ENCODE measurements around the gene KRT36.

DNA sequence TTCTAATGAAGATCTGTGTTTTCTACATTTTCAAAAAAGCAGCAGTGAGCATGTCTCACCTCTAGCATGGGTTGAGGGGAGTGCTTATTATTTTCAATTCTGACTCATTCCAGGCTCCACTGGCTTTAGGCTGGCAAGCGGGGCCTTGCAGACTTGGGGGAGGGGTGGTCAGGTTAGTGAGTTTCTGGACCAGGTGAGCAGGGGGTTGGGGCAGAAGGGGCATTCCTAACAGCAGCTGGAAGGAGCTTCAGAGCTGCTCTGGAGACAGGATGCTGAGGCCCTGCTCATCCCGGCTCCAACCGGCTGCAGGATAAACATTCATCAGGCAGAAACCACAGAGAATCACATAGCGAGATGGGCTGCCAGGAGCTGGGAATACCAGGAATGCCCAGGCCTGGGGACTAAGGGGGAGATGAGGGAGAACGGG, 48.9 kb upstream of the KRT36 start:
- TF ChIP-seq, protein P1, sequence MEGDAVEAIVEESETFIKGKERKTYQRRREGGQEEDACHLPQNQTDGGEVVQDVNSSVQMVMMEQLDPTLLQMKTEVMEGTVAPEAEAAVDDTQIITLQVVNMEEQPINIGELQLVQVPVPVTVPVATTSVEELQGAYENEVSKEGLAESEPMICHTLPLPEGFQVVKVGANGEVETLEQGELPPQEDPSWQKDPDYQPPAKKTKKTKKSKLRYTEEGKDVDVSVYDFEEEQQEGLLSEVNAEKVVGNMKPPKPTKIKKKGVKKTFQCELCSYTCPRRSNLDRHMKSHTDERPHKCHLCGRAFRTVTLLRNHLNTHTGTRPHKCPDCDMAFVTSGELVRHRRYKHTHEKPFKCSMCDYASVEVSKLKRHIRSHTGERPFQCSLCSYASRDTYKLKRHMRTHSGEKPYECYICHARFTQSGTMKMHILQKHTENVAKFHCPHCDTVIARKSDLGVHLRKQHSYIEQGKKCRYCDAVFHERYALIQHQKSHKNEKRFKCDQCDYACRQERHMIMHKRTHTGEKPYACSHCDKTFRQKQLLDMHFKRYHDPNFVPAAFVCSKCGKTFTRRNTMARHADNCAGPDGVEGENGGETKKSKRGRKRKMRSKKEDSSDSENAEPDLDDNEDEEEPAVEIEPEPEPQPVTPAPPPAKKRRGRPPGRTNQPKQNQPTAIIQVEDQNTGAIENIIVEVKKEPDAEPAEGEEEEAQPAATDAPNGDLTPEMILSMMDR (conservative IDR thresholded peaks at IDR 0.05; ENCODE audit: low read length) = no peak
- no peak for TF ChIP-seq EZH2phosphoT487 (IDR thresholded peaks at IDR 0.05; ENCODE audit: borderline replicate concordance)

All from Loucy (cell line).